OCI-LY3 (cell line): ENCODE measurements around the gene CFAP69.

Source experiments
- CTCF ChIP-seq: fragments of 200-600, 300-600 bp; sonication (generic); IDR thresholded peaks from 2 replicates; pipeline ENCODE4 v1.5.1; 2014; ENCODE audit warnings: antibody characterized with exemption, low read length, low read depth
- EZH2phosphoT487 ChIP-seq: fragments of 200-600 bp; shearing (Covaris generic); IDR thresholded peaks from 2 replicates; pipeline ENCODE4 v1.6.1; 2018; ENCODE audit warnings: antibody characterized with exemption, mixed run types, low read depth

GRCh38 chr7:90238583-90238982, 6.4 kb upstream of the CFAP69 start:
- TF ChIP-seq CTCF (no peak), EZH2phosphoT487 (no peak)
